Glutamatergic neuron (in vitro differentiated cells): Measurements from ENCODE around the gene MAP2. TPM values are rescaled to one million over a fixed set of nuclear protein-coding genes. Genes with fewer than 3 reads are reported as not detected.
"Not testable (repeated sequence)": the region's sequence is repeated elsewhere in the genome, so short reads cannot be mapped to it uniquely, and the experiment has no call there.

ENCODE experiments used
- DNase-seq: peaks from one replicate; pipeline ENCODE4 v3.0.0; 2022
- H3K27ac Mint-ChIP-seq: one replicate; pipeline ENCODE4 v1.8.0; 2020; ENCODE audit warnings: mild to moderate bottlenecking, mixed read lengths, inconsistent platforms; ENCODE audit not compliant: unreplicated experiment
- H3K27me3 Mint-ChIP-seq: one replicate; pipeline ENCODE4 v1.8.0; 2020; ENCODE audit warnings: mild to moderate bottlenecking, moderate library complexity, mixed read lengths, inconsistent platforms; ENCODE audit not compliant: unreplicated experiment
- H3K36me3 Mint-ChIP-seq: one replicate; pipeline ENCODE4 v1.8.0; 2020; ENCODE audit warnings: mild to moderate bottlenecking, mixed read lengths, inconsistent platforms; ENCODE audit not compliant: unreplicated experiment
- H3K4me1 Mint-ChIP-seq: one replicate; pipeline ENCODE4 v1.8.0; 2020; ENCODE audit warnings: mild to moderate bottlenecking, low read depth, mixed read lengths, inconsistent platforms; ENCODE audit not compliant: unreplicated experiment
- H3K4me3 Mint-ChIP-seq: one replicate; pipeline ENCODE4 v1.8.0; 2020; ENCODE audit warnings: mild to moderate bottlenecking, mixed read lengths, inconsistent platforms; ENCODE audit not compliant: unreplicated experiment
- H3K9me3 Mint-ChIP-seq: one replicate; pipeline ENCODE4 v1.8.0; 2020; ENCODE audit warnings: mild to moderate bottlenecking, moderate library complexity, mixed read lengths, inconsistent platforms; ENCODE audit not compliant: unreplicated experiment
- total RNA-seq: library from RNA; stranded (reverse); fragmentation: NEBNext Ultra II Directional; extraction: Animal tissue kit (Norgen Biotek cat#: 25700); gene quantifications from one replicate; pipeline ENCODE4 v1.2.1, GENCODE V29; 2021; ENCODE audit not compliant: unreplicated experiment
- TF ChIP-seq, protein P1 (sequence below): fragments of 200-600 bp; sonication (generic); IDR thresholded peaks from one replicate; pipeline ENCODE4 v1.5.0; 2021; ENCODE audit not compliant: partially characterized antibody, unreplicated experiment

The MAP2 gene
- total RNA-seq, 1 donor from 2014 or later, result 177 TPM

DNA sequence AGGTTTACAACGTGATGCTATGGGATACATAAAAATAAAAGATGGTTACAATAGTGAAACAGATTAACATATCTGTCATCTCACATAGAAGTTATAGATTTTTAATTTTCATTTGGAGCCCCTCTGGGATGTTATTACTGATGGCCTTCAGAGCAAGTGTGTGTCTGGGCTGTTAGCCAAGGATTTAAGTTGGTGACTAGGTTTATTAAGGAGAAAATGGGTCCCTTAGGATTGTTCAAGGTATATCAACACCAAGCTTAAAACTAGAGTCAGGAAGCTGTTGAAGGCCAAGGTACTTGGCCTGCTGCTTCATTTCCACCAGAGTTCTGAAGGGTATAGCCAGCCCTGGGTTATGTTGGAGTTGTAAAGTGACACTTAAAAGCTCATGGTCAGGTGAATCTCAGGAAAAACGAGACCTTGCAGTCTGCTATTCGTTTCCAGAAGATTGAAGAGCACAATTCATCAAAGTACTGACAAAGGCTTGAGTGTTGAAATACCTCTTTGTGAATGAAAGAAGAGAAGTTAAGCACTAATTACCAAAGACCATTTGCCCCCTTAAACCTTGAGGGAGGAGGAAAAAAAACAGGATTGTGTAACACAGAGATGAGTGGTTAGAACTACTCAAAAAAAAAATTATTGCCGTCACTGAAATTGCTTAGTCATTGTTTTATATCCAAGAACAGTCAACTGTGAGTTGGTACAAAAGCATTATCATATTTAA, 48.4 kb downstream of the MAP2 start:
- H3K9me3 Mint-ChIP-seq, result no peaks in the 10 kb centered on the region
- TF ChIP-seq, protein P1, sequence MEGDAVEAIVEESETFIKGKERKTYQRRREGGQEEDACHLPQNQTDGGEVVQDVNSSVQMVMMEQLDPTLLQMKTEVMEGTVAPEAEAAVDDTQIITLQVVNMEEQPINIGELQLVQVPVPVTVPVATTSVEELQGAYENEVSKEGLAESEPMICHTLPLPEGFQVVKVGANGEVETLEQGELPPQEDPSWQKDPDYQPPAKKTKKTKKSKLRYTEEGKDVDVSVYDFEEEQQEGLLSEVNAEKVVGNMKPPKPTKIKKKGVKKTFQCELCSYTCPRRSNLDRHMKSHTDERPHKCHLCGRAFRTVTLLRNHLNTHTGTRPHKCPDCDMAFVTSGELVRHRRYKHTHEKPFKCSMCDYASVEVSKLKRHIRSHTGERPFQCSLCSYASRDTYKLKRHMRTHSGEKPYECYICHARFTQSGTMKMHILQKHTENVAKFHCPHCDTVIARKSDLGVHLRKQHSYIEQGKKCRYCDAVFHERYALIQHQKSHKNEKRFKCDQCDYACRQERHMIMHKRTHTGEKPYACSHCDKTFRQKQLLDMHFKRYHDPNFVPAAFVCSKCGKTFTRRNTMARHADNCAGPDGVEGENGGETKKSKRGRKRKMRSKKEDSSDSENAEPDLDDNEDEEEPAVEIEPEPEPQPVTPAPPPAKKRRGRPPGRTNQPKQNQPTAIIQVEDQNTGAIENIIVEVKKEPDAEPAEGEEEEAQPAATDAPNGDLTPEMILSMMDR, result no peak
- H3K27me3 Mint-ChIP-seq, result no peaks in the 10 kb centered on the region
- H3K4me1 Mint-ChIP-seq, result peaks cover 5% of the 10 kb centered on the region
- H3K4me3 Mint-ChIP-seq, result no peak overlapping the region
- H3K27ac Mint-ChIP-seq, result no peak overlapping the region
- H3K36me3 Mint-ChIP-seq, result no peaks in the 10 kb centered on the region
- DNase-seq, result no peak

- DNase-seq, result no peak
- no peaks in the 10 kb centered on the region for H3K36me3 Mint-ChIP-seq
- H3K27ac Mint-ChIP-seq, result no peak overlapping the region
- TF ChIP-seq, protein P1, result no peak
- peaks cover 5% of the 10 kb centered on the region for H3K4me1 Mint-ChIP-seq
- H3K27me3 Mint-ChIP-seq, result no peaks in the 10 kb centered on the region
- H3K4me3 Mint-ChIP-seq, result no peak overlapping the region
- H3K9me3 Mint-ChIP-seq, result no peaks in the 10 kb centered on the region
These were observed 49.0 kb downstream of the MAP2 start for GRCh38 chr2:209472871-209473270.

- TF ChIP-seq, protein P1, result no peak
- DNase-seq, result no peak
- Mint-ChIP-seq H3K36me3 (no peaks in the 10 kb centered on the region), H3K4me3 (no peak overlapping the region), H3K27ac (no peak overlapping the region), H3K9me3 (no peaks in the 10 kb centered on the region), H3K27me3 (no peaks in the 10 kb centered on the region), H3K4me1 (peaks cover 5% of the 10 kb centered on the region)
These were observed 50.1 kb downstream of the MAP2 start for GRCh38 chr2:209473930-209474419.

GRCh38 chr2:209474960-209475359, 51.1 kb downstream of the MAP2 start:
- Mint-ChIP-seq H3K4me3 (no peak overlapping the region), H3K27ac (no peak overlapping the region), H3K36me3 (no peaks in the 10 kb centered on the region), H3K4me1 (peaks cover 5% of the 10 kb centered on the region), H3K9me3 (no peaks in the 10 kb centered on the region), H3K27me3 (no peaks in the 10 kb centered on the region)
- TF ChIP-seq, protein P1, result no peak
- DNase-seq, result no peak

- Mint-ChIP-seq H3K36me3 (no peaks in the 10 kb centered on the region), H3K4me1 (peaks cover 5% of the 10 kb centered on the region), H3K27me3 (no peaks in the 10 kb centered on the region), H3K4me3 (no peak overlapping the region), H3K27ac (no peak overlapping the region), H3K9me3 (no peaks in the 10 kb centered on the region)
- TF ChIP-seq, protein P1, result no peak
- no peak for DNase-seq
These were observed 52.7 kb downstream of the MAP2 start for GRCh38 chr2:209476367-209477208.

- H3K27ac Mint-ChIP-seq, H3K4me1 Mint-ChIP-seq, H3K27me3 Mint-ChIP-seq, DNase-seq, H3K4me3 Mint-ChIP-seq: not testable (repeated sequence)
- peaks cover 30% of the 10 kb centered on the region for H3K36me3 Mint-ChIP-seq
- peaks cover 29% of the 10 kb centered on the region for H3K9me3 Mint-ChIP-seq
These were observed 68.4 kb downstream of the MAP2 start for GRCh38 chr2:209492296-209492695.

DNA sequence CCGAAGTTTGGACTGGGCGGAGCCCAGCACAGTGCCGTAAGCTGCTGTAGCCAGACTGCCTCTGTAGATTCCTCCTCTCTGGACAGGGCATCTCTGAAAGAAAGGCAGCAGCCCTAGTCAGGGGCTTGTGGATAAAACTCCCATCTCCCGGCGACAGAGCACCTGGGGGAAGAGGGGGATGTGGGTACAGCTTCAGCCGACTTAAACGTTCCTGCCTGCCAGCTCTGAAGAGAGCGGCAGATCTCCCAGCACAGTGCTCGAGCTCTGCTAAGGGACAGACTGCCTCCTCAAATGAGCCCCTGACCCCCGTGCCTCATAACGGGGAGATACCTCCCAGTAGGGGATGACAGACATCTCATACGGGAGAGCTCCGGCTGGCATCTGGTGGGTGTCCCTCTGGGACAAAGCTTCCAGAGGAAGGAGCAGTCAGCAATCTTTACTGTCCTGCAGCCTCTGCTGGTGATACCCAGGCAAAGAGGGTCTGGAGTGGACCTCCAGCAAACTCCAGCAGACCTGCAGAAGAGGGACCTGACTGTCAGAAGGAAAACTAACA, 71.3 kb downstream of the MAP2 start:
- H3K27ac Mint-ChIP-seq, H3K27me3 Mint-ChIP-seq, H3K4me3 Mint-ChIP-seq, H3K4me1 Mint-ChIP-seq: not testable (repeated sequence)
- Mint-ChIP-seq H3K9me3 (peaks cover 24% of the 10 kb centered on the region), H3K36me3 (peaks cover 25% of the 10 kb centered on the region)
- DNase-seq, result peak; percentile 23
